ENCODE measurements around the gene OTOS.

GRCh38 chr2:240106765-240107476 lies 33.5 kb downstream of the OTOS start:
- no peak for TF ChIP-seq CTCF (IDR thresholded peaks at IDR 0.05)
- TF ChIP-seq POLR2AphosphoS5 (IDR thresholded peaks at IDR 0.05): no peak
- no peak for TF ChIP-seq EP300 (IDR thresholded peaks at IDR 0.05)
